ENCODE data around the gene TCL1B. TPM values are rescaled to one million over a fixed set of nuclear protein-coding genes. Genes with fewer than 3 reads are reported as not detected.
A peak's percentile ranks its signal among the peaks of the same experiment; 100 is the strongest.

TCL1B gene
- total RNA-seq, 2 donors from 2014 or later = not detected

DNA sequence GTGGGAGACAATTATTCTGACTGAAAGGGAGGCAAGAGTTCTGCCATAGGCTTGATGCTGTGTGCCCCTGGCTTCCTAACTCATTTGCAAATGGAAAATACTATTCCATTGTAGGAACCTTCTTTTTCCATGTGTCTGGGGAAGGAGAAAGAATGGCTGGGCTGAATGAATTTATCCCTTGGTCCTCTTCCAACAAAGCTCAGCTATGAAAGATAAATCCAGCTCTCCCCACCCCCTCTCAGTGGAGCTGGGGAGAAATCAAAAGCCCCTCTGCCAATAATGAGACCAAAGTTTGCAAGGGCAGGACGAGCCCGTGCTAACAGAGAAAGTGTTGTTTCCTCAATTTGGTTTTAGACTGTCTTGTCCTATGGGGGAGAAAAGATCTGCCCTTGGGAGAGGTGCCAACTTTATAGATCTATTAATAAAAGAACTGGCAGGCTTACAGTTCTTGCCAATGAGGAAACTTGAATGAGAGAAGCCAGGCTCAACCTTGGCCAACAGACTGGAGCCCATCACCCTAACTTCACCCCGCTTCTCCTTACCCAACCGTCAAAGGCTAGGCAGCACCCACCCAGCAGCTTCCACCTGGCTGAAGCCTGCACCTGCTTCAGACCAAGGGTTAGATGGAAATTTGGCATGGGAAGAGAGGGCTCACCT, 8.9 kb upstream of the TCL1B start:
- Mint-ChIP-seq H3K9me3 (no peaks in the 10 kb centered on the region), H3K36me3 (ENCODE audit: insufficient read depth in 2 of 2) (no peaks in the 10 kb centered on the region), H3K4me1 (ENCODE audit: low read depth) (no peaks in the 10 kb centered on the region), H3K27ac (no peak overlapping the region), H3K4me3 (no peak overlapping the region), H3K27me3 (ENCODE audit: low read depth) (peaks cover 18% of the 10 kb centered on the region)
- no peak for DNase-seq
- ATAC-seq (replicated peaks in 1 of 2) = no peak

DNA sequence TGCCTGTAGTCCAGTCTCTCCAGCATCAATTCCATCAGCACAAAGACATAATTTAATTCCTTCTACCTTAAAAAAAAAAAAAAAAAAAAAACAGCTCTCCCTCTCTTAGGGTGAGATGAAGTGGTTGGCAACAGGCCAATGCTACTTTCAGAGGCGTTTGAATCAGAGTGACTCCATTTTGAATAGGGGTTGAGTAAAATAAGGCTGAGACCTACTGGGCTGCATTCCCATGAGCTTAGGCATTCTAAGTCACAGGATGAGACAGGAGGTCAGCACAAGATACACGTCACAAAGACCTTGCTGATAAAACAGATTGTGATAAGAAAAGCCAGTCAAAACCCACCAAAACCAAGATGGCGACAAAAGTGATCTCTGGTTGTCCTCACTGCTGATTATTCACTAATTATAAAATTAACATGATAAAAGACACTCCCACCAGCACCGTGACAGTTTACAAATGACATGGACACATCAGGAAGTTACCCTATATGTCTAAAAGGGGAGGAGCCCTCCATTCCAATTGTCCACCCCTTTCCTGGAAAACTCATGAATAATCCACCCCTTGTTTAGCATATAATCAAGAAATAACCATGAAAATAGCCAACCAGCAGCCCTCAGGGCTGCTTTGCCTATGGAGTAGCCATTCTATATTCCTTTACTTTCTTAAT, 6.9 kb upstream of the TCL1B start:
- no peak for DNase-seq
- ATAC-seq (replicated peaks in 1 of 2) = no peak
- Mint-ChIP-seq H3K4me1 (ENCODE audit: low read depth) (no peaks in the 10 kb centered on the region), H3K27me3 (ENCODE audit: low read depth) (peaks cover 17% of the 10 kb centered on the region), H3K4me3 (no peak overlapping the region), H3K36me3 (ENCODE audit: insufficient read depth in 2 of 2) (no peaks in the 10 kb centered on the region), H3K27ac (no peak overlapping the region), H3K9me3 (no peaks in the 10 kb centered on the region)

DNA sequence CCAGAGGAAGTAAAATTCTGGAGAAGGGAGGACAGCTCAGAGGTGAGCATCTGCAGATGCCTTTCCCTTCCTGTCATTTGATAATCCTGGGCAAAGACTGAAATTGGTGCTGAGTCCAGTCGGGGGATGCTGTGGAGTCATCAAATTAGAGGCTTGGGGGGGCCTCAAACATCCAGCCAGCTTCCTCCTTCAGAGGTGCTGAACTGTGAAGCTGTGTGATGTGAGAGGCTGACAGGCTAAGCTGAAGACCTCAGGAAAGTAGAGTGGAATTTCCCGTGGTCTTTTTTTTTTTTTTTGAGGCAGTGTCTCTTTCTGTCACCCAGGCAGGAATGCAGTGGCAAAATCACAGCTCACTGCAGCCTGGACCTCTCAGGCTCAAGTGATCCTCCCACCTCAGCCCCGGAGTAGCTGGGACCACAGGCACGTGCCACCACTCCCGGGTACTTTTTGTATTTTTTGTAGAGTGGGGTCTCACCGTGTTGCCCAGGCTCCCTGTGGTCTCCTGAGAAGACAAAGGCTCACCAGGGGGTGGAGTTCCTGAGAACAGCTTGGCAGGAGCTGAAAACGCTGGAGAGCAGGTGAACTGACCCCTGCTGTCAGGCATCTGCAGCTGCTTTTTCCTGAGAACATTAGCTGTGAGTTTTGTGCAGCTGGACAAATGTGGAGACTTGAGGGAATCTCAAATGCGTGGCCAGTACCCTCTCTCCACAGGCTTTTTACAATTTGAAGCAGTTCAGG, 6.1 kb upstream of the TCL1B start:
- Mint-ChIP-seq H3K36me3 (ENCODE audit: insufficient read depth in 2 of 2) (no peaks in the 10 kb centered on the region), H3K4me1 (ENCODE audit: low read depth) (no peaks in the 10 kb centered on the region), H3K27me3 (ENCODE audit: low read depth) (peaks cover 17% of the 10 kb centered on the region), H3K4me3 (no peak overlapping the region), H3K9me3 (no peaks in the 10 kb centered on the region), H3K27ac (no peak overlapping the region)
- no peak for ATAC-seq (replicated peaks in 1 of 2)
- DNase-seq = no peak

DNA sequence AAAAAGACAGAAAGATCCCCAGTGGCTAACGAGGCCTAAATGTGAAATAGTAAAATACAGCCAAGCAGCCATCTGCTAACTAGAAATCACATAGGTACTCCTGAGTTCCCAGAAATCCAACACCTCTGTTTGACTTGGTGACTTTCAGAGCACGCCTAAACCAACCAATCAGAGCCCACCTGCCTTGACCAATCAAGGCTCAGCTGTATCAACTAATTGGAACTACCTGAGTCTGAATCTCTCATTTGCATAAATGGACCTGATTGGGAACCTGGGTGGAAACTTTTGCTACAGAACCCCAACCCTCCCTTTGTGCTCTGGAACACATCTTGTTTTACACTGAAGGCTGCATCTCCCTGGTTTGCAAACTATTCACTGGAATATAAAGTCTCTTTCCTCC, 5.1 kb upstream of the TCL1B start:
- no peak overlapping the region for H3K27ac Mint-ChIP-seq
- H3K36me3 Mint-ChIP-seq (ENCODE audit: insufficient read depth in 2 of 2) = no peaks in the 10 kb centered on the region
- H3K4me3 Mint-ChIP-seq = no peak overlapping the region
- no peak for ATAC-seq (replicated peaks in 1 of 2)
- H3K9me3 Mint-ChIP-seq = no peaks in the 10 kb centered on the region
- no peak for DNase-seq
- H3K4me1 Mint-ChIP-seq (ENCODE audit: low read depth) = no peaks in the 10 kb centered on the region
- peaks cover 7% of the 10 kb centered on the region for H3K27me3 Mint-ChIP-seq (ENCODE audit: low read depth)

DNA sequence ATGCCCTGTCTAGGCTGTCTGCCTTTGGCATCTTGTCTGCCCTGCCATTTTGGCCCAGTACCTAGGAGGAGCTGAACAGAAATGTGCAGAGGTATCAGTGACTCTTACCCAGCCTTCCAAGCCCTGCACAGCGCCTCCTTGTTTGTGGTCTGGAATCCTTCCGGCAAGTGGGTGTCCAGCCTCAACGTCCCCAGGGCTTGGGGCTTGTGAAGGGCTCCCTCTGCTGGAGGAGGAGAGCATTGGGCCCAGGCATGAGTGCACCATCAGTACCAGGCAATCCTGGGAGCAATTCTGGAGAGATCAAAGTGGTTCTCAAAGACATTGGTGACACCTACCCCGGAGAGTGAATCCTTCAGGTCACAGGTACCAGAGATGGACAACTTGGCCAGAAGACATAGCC, 2.4 kb upstream of the TCL1B start:
- peak; percentile 39 to 40 for DNase-seq
- no peaks in the 10 kb centered on the region for H3K9me3 Mint-ChIP-seq
- no peak overlapping the region for H3K4me3 Mint-ChIP-seq
- no peaks in the 10 kb centered on the region for H3K36me3 Mint-ChIP-seq (ENCODE audit: insufficient read depth in 2 of 2)
- H3K27me3 Mint-ChIP-seq (ENCODE audit: low read depth) = peaks cover 6% of the 10 kb centered on the region
- peak; percentile 36 to 54 for ATAC-seq (replicated peaks in 1 of 2)
- no peaks in the 10 kb centered on the region for H3K4me1 Mint-ChIP-seq (ENCODE audit: low read depth)
- no peak overlapping the region for H3K27ac Mint-ChIP-seq

DNA sequence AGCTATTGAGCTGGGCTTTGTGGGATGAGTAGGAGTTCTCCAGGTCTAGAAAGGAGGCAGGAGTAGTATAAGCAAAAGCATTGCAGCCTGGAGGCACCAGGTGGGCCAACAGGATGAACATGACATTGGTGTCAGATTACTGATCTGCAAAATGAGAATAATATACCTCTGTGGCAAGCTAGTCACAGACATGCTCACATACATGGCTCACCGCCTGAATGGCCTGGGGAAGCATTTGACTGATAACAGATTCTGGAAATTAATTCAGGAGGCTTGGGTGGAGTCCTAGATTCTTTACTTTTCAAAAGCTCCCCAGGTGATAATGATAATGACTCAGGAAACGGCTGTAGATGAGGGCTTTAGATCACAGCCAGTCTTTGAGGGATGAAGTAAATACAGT, 709 bp downstream of the TCL1B start:
- Mint-ChIP-seq H3K27ac (no peak overlapping the region), H3K27me3 (ENCODE audit: low read depth) (peaks cover 6% of the 10 kb centered on the region), H3K4me3 (no peak overlapping the region), H3K9me3 (no peaks in the 10 kb centered on the region), H3K36me3 (ENCODE audit: insufficient read depth in 2 of 2) (no peaks in the 10 kb centered on the region), H3K4me1 (ENCODE audit: low read depth) (no peaks in the 10 kb centered on the region)
- DNase-seq (no peak), ATAC-seq (replicated peaks in 1 of 2) (no peak)

DNA sequence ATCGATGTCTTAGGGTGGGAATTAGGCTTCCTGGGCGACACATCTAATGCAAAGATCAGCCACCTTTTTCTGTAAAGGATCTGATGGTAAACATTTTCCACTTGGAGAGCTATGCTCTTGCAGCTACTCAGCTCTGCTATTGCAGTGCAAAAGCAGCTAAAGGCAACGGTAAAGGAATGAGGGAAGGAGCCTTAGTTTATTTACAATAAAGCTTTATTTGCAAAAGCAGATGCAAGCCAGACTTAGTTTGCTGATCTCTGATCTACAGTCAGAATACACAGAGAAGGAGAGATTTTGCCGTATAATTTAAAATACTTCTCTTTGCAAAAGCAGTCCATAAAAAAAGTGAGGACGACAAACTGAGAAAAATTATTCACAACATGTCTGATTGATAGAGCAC, 3.2 kb downstream of the TCL1B start:
- H3K9me3 Mint-ChIP-seq = no peaks in the 10 kb centered on the region
- ATAC-seq (replicated peaks in 1 of 2) = no peak
- no peaks in the 10 kb centered on the region for H3K4me1 Mint-ChIP-seq (ENCODE audit: low read depth)
- no peaks in the 10 kb centered on the region for H3K36me3 Mint-ChIP-seq (ENCODE audit: insufficient read depth in 2 of 2)
- peaks cover 13% of the 10 kb centered on the region for H3K27me3 Mint-ChIP-seq (ENCODE audit: low read depth)
- DNase-seq = no peak
- H3K4me3 Mint-ChIP-seq = no peak overlapping the region
- H3K27ac Mint-ChIP-seq = no peak overlapping the region

DNA sequence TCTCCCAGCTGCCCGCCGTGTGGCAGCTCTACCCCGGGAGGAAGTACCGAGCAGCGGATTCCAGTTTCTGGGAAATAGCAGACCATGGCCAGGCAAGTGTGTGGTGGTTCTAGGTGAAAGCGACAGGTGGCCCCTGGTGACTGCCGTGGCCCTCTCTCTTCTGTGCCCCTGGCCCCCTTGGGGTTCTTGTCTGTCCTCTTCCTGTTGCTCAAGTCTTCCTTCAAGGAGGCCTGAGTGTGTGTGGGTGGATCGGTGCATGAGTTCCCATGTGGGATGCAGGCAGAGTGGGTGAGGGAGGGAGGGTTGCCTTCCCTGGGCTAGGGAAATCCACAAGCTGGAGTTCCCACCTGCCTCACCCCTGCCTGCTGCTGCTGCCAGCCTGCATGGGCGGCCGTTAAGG, 4.6 kb downstream of the TCL1B start:
- peaks cover 13% of the 10 kb centered on the region for H3K27me3 Mint-ChIP-seq (ENCODE audit: low read depth)
- no peaks in the 10 kb centered on the region for H3K9me3 Mint-ChIP-seq
- H3K4me3 Mint-ChIP-seq = no peak overlapping the region
- ATAC-seq (replicated peaks in 1 of 2) = no peak
- no peak for DNase-seq
- H3K27ac Mint-ChIP-seq = no peak overlapping the region
- no peaks in the 10 kb centered on the region for H3K4me1 Mint-ChIP-seq (ENCODE audit: low read depth)
- no peaks in the 10 kb centered on the region for H3K36me3 Mint-ChIP-seq (ENCODE audit: insufficient read depth in 2 of 2)

DNA sequence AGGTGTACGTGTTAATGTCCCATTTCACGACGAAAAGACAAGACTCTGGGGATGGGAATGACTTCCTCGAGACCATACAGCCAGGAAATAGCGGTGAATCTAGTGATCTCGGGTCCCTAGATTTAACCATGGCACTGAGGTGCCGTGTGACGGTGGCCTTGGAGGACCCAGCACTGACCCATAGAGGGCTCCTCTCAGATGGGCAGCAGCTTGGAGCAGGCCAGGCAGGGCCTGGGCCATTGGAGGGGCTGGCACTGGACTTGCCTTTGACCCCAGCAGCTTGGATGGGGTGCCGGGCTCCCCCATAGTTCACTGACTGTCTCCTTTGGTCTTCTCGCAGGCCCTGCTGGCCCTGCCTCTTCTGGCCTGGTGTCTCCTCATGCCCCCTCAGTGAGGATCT, 5.4 kb downstream of the TCL1B start:
- no peak overlapping the region for H3K4me3 Mint-ChIP-seq
- no peaks in the 10 kb centered on the region for H3K4me1 Mint-ChIP-seq (ENCODE audit: low read depth)
- no peak overlapping the region for H3K27ac Mint-ChIP-seq
- H3K27me3 Mint-ChIP-seq (ENCODE audit: low read depth) = peaks cover 18% of the 10 kb centered on the region
- H3K36me3 Mint-ChIP-seq (ENCODE audit: insufficient read depth in 2 of 2) = no peaks in the 10 kb centered on the region
- DNase-seq (no peak), ATAC-seq (replicated peaks in 1 of 2) (no peak)
- no peaks in the 10 kb centered on the region for H3K9me3 Mint-ChIP-seq

DNA sequence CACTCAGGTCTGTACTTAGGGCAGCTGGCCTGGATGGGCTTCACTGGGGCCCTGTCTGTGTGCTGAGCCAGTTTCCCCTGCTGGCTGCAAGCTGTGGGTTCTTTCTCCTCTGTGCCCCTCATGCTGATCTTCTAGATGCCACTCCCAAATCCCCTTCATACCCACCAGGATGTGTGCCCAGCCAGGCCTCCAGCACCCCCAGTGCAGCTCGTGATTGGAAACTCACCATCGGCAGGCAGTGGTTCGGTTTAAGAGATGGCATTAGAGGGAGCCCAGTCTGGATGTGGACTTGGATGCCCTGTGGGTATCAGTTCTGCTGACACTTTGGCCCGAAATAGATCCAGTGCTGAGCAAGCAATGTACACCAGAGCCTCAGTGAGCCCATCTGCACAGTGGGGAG, 5.9 kb downstream of the TCL1B start:
- ATAC-seq (replicated peaks in 1 of 2) (no peak), DNase-seq (no peak)
- H3K4me1 Mint-ChIP-seq (ENCODE audit: low read depth) = no peaks in the 10 kb centered on the region
- no peak overlapping the region for H3K4me3 Mint-ChIP-seq
- H3K36me3 Mint-ChIP-seq (ENCODE audit: insufficient read depth in 2 of 2) = no peaks in the 10 kb centered on the region
- no peaks in the 10 kb centered on the region for H3K9me3 Mint-ChIP-seq
- peaks cover 22% of the 10 kb centered on the region for H3K27me3 Mint-ChIP-seq (ENCODE audit: low read depth)
- no peak overlapping the region for H3K27ac Mint-ChIP-seq

DNA sequence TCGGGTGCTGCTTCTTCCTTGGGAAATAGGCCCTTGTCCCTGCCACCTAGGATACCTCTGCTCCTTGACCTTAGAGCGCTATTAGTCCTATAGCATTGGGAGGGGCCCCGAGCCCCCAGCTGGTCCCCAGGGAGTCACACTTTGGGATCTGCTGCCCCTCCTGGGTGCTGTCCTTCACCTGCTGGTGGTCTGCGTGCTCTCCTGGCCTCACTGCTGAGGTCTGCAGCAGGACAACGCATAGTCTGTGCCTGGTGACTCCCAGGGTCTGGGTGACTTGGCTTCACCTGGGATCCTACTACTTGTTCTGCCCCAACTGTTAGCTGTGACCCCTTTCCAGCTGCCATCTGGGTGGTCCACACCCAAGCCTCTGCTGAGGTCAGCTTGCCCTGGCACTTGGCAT, 8.8 kb downstream of the TCL1B start:
- H3K4me1 Mint-ChIP-seq (ENCODE audit: low read depth) = peaks cover 9% of the 10 kb centered on the region
- DNase-seq (no peak), ATAC-seq (replicated peaks in 1 of 2) (no peak)
- peaks cover 39% of the 10 kb centered on the region for H3K27me3 Mint-ChIP-seq (ENCODE audit: low read depth)
- H3K27ac Mint-ChIP-seq = no peak overlapping the region
- no peak overlapping the region for H3K4me3 Mint-ChIP-seq
- no peaks in the 10 kb centered on the region for H3K9me3 Mint-ChIP-seq
- no peaks in the 10 kb centered on the region for H3K36me3 Mint-ChIP-seq (ENCODE audit: insufficient read depth in 2 of 2)

DNA sequence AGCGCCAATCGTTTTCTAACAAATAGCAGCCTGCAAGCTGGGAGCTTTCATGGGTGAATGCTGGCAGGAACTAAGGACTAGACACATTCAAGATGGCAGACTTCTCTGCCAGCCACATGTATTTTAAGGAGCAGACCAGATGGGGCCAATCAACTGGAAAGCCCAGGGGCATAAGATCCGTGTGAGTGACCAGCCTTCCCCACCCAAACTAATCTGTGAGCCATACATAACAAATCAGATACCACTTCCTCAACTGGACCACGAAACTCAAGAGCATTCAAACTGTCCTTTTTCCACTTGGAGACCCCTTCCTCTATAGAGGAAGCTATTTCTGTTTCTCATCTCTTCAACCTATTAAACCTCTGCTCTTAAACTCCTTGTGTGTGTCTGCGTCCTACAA, 9.7 kb downstream of the TCL1B start:
- Mint-ChIP-seq H3K27ac (no peak overlapping the region), H3K4me3 (no peak overlapping the region), H3K36me3 (ENCODE audit: insufficient read depth in 2 of 2) (no peaks in the 10 kb centered on the region), H3K4me1 (ENCODE audit: low read depth) (peaks cover 9% of the 10 kb centered on the region), H3K9me3 (no peaks in the 10 kb centered on the region), H3K27me3 (ENCODE audit: low read depth) (peaks cover 45% of the 10 kb centered on the region)
- DNase-seq (no peak), ATAC-seq (replicated peaks in 1 of 2) (no peak)

DNA sequence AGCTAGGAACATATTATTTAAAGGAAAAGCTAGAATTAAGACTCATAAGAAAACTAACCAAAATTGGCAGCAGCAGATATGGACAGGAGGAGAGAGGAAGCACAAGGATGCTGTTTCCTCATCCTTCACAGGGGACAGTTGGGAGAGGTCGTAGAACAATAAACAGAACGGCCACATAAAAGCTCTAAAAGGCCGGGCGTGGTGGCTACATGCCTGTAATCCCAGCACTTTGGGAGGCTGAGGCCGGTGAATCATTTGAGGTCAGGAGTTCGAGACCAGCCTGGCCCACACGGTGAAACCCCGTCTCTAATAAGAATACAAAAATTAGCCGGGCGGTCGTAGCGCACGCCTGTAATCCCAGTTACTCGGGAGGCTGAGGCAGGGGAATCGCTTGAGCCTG, 10.5 kb downstream of the TCL1B start:
- peaks cover 9% of the 10 kb centered on the region for H3K4me1 Mint-ChIP-seq (ENCODE audit: low read depth)
- no peak for ATAC-seq (replicated peaks in 1 of 2)

More for the DNA sequence above, 10.5 kb downstream of the TCL1B start:
- H3K27me3 Mint-ChIP-seq (ENCODE audit: low read depth) = peaks cover 50% of the 10 kb centered on the region
- H3K9me3 Mint-ChIP-seq = no peaks in the 10 kb centered on the region
- H3K27ac Mint-ChIP-seq = no peak overlapping the region
- H3K4me3 Mint-ChIP-seq = no peak overlapping the region
- no peak for DNase-seq
- H3K36me3 Mint-ChIP-seq (ENCODE audit: insufficient read depth in 2 of 2) = no peaks in the 10 kb centered on the region

Measured in activated T-cell treated with anti-CD3 and anti-CD28 coated beads, Interleukin-2, amount 50 U/mL, for 72 hours (primary cell).